Astrocyte (in vitro differentiated cells and primary cell): ENCODE measurements around the gene AZU1. TPM values are rescaled to one million over a fixed set of nuclear protein-coding genes. Genes with fewer than 3 reads are reported as not detected.

ENCODE experiments used
- DNase-seq: peaks from one replicate; pipeline ENCODE4 v3.0.0-alpha.2; 2010; ENCODE audit warnings: low read depth
- FAIRE-seq: peaks from 2 replicates; lab custom pipeline; 2011; peaks lifted over from hg19 to GRCh38; lab: Jason Lieb, UNC
- H2AFZ ChIP-seq: 2 replicates; pipeline ENCODE4 v1.6.0; 2012; ENCODE audit warnings: low read depth, low read length, inconsistent platforms
- H3K27ac ChIP-seq: 2 replicates; pipeline ENCODE4 v1.5.1; 2011; ENCODE audit warnings: low read depth, low read length, inconsistent platforms
- H3K27me3 ChIP-seq: 2 replicates; pipeline ENCODE4 v1.6.0; 2011; ENCODE audit warnings: low read length, inconsistent platforms; ENCODE audit not compliant: insufficient read depth
- H3K36me3 ChIP-seq: 2 replicates; pipeline ENCODE4 v1.5.1; 2011; ENCODE audit warnings: low read length, inconsistent platforms; ENCODE audit not compliant: insufficient read depth
- H3K4me1 ChIP-seq: 2 replicates; pipeline ENCODE4 v1.5.1; 2011; ENCODE audit warnings: low read length, inconsistent platforms; ENCODE audit not compliant: insufficient read depth
- H3K4me2 ChIP-seq: 2 replicates; pipeline ENCODE4 v1.6.0; 2012; ENCODE audit warnings: low read length, inconsistent platforms
- H3K4me3 ChIP-seq: 2 replicates; pipeline ENCODE4 v1.5.1; 2011; ENCODE audit warnings: low read depth, mild to moderate bottlenecking, low read length, inconsistent platforms; ENCODE audit not compliant: insufficient read depth
- H3K79me2 ChIP-seq: 2 replicates; pipeline ENCODE4 v1.6.0; 2012; ENCODE audit warnings: mild to moderate bottlenecking, low read length, inconsistent platforms; ENCODE audit not compliant: insufficient read depth
- H3K9ac ChIP-seq: 2 replicates; pipeline ENCODE4 v1.6.0; 2012; ENCODE audit warnings: mild to moderate bottlenecking, low read length, inconsistent platforms
- H3K9me3 ChIP-seq: 2 replicates; pipeline ENCODE4 v1.5.1; 2012; ENCODE audit warnings: low read depth, mild to moderate bottlenecking, low read length, inconsistent platforms; ENCODE audit not compliant: insufficient read depth
- H4K20me1 ChIP-seq: 2 replicates; pipeline ENCODE4 v1.6.0; 2012; ENCODE audit warnings: low read length, inconsistent platforms; ENCODE audit not compliant: insufficient read depth
- H3K27ac Mint-ChIP-seq: one replicate; pipeline ENCODE4 v1.8.0; 2021; ENCODE audit warnings: mild to moderate bottlenecking, mixed read lengths; ENCODE audit not compliant: unreplicated experiment
- H3K27me3 Mint-ChIP-seq: one replicate; pipeline ENCODE4 v1.8.0; 2021; ENCODE audit warnings: low read depth, mixed read lengths; ENCODE audit not compliant: unreplicated experiment
- H3K36me3 Mint-ChIP-seq: one replicate; pipeline ENCODE4 v1.8.0; 2021; ENCODE audit warnings: low read depth, mixed read lengths; ENCODE audit not compliant: unreplicated experiment
- H3K4me1 Mint-ChIP-seq: one replicate; pipeline ENCODE4 v1.8.0; 2021; ENCODE audit warnings: low read depth, mixed read lengths; ENCODE audit not compliant: unreplicated experiment
- H3K4me3 Mint-ChIP-seq: one replicate; pipeline ENCODE4 v1.8.0; 2021; ENCODE audit warnings: mild to moderate bottlenecking, moderate library complexity, mixed read lengths; ENCODE audit not compliant: unreplicated experiment
- H3K9me3 Mint-ChIP-seq: one replicate; pipeline ENCODE4 v1.8.0; 2021; ENCODE audit warnings: mild to moderate bottlenecking, mixed read lengths; ENCODE audit not compliant: unreplicated experiment
- EZH2 ChIP-seq: IDR thresholded peaks from 2 replicates; pipeline ENCODE4 v1.6.1; 2012; ENCODE audit warnings: mild to moderate bottlenecking, low read length, inconsistent platforms; ENCODE audit not compliant: insufficient read depth
- total RNA-seq: library from RNA; stranded (reverse); gene quantifications from 2 replicates; pipeline ENCODE4 v1.2.1, GENCODE V29; 2021
- TF ChIP-seq, protein P1 (sequence below): IDR thresholded peaks from 2 replicates; pipeline ENCODE4 v1.5.1; 2011; ENCODE audit warnings: low read depth, mild to moderate bottlenecking, inconsistent platforms, low read length, moderate library complexity; ENCODE audit not compliant: insufficient read depth

AZU1 gene
- total RNA-seq, 1 donor from 2014 or later = 1.00 TPM

GRCh38 chr19:806815-807421 is 20.7 kb upstream of the AZU1 start:
- Mint-ChIP-seq H3K36me3 (peaks cover 11% of the 10 kb centered on the region), H3K27ac (peak overlapping the region; percentile 85), H3K4me1 (peaks cover 11% of the 10 kb centered on the region), H3K4me3 (no peak overlapping the region), H3K9me3 (no peaks in the 10 kb centered on the region), H3K27me3 (no peaks in the 10 kb centered on the region)
- Histone ChIP-seq H3K79me2 (peaks cover 88% of the 10 kb centered on the region), H3K9me3 (no peaks in the 10 kb centered on the region), H3K4me3 (no peak overlapping the region), H2AFZ (no peak overlapping the region), H4K20me1 (peaks cover 97% of the 10 kb centered on the region), H3K4me2 (no peak overlapping the region), H3K4me1 (peaks cover 8% of the 10 kb centered on the region), H3K27me3 (no peaks in the 10 kb centered on the region), H3K27ac (no peak overlapping the region), H3K36me3 (peaks cover 46% of the 10 kb centered on the region), H3K9ac (no peak overlapping the region)
- no peak for TF ChIP-seq EZH2
- TF ChIP-seq, protein P1, sequence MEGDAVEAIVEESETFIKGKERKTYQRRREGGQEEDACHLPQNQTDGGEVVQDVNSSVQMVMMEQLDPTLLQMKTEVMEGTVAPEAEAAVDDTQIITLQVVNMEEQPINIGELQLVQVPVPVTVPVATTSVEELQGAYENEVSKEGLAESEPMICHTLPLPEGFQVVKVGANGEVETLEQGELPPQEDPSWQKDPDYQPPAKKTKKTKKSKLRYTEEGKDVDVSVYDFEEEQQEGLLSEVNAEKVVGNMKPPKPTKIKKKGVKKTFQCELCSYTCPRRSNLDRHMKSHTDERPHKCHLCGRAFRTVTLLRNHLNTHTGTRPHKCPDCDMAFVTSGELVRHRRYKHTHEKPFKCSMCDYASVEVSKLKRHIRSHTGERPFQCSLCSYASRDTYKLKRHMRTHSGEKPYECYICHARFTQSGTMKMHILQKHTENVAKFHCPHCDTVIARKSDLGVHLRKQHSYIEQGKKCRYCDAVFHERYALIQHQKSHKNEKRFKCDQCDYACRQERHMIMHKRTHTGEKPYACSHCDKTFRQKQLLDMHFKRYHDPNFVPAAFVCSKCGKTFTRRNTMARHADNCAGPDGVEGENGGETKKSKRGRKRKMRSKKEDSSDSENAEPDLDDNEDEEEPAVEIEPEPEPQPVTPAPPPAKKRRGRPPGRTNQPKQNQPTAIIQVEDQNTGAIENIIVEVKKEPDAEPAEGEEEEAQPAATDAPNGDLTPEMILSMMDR = no peak
- no peak for DNase-seq
- no peak for FAIRE-seq

DNA sequence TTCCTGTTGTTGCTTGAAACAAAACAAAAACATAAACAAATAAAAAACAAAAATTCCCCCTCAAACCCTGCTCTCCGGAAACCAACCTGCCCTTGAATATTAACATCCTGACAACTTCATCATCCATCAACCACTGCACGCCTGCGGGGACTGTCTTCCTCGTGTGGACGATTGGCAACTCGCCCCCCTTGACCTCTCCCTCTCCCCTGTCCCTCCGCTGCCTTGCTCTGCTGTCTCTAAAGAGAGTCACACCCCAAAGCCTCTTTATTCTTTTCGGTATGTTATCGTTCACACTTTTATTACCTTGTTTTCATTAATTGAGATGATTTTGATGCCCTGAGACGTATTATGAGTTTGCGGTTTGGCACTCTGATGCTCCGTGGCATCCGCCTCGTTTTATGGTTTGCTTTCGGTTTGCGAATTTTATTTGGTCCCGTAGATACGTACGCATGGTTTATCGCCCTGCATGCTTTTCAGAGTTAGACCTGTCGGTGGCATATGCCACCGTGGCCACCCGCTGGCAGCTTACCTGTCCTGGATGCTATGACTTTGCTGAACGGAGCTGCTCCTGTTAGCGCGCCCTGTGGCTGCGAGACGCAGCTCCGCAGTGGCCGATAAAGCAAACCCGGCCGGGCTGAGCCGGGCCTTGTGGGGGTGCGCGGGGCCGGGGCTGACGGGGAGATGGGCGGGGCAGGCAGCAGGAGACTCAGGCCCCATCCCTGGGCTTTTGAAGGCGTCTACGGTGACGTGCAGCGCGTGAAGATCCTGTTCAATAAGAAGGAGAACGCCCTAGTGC is 19.8 kb upstream of the AZU1 start:
- Mint-ChIP-seq H3K27me3 (no peaks in the 10 kb centered on the region), H3K4me3 (peak overlapping the region; percentile 21), H3K9me3 (no peaks in the 10 kb centered on the region), H3K4me1 (peaks cover 3% of the 10 kb centered on the region), H3K27ac (peak overlapping the region; percentile 85), H3K36me3 (peaks cover 11% of the 10 kb centered on the region)
- Histone ChIP-seq H3K4me2 (no peak overlapping the region), H4K20me1 (peaks cover 91% of the 10 kb centered on the region), H3K9me3 (no peaks in the 10 kb centered on the region), H3K36me3 (peaks cover 46% of the 10 kb centered on the region), H3K9ac (no peak overlapping the region), H2AFZ (no peak overlapping the region), H3K79me2 (peaks cover 79% of the 10 kb centered on the region), H3K27me3 (no peaks in the 10 kb centered on the region), H3K4me3 (no peak overlapping the region), H3K27ac (no peak overlapping the region), H3K4me1 (no peaks in the 10 kb centered on the region)
- no peak for FAIRE-seq
- no peak for DNase-seq
- TF ChIP-seq, protein P1 = no peak
- TF ChIP-seq EZH2 = no peak

DNA sequence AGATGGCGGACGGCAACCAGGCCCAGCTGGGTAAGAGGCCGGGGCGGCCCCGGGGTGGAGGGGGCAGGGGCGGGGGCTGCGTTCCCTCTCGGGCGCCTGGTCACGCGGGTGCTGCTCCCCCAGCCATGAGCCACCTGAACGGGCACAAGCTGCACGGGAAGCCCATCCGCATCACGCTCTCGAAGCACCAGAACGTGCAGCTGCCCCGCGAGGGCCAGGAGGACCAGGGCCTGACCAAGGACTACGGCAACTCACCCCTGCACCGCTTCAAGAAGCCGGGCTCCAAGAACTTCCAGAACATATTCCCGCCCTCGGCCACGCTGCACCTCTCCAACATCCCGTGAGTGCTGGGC is 19.2 kb upstream of the AZU1 start:
- TF ChIP-seq, protein P1 = no peak
- no peak for TF ChIP-seq EZH2
- Histone ChIP-seq H3K9me3 (no peaks in the 10 kb centered on the region), H3K4me2 (no peak overlapping the region), H3K27ac (no peak overlapping the region), H3K27me3 (no peaks in the 10 kb centered on the region), H3K4me1 (no peaks in the 10 kb centered on the region), H2AFZ (no peak overlapping the region), H3K79me2 (peaks cover 73% of the 10 kb centered on the region), H3K36me3 (peaks cover 45% of the 10 kb centered on the region), H4K20me1 (peaks cover 85% of the 10 kb centered on the region), H3K9ac (no peak overlapping the region), H3K4me3 (no peak overlapping the region)
- Mint-ChIP-seq H3K4me1 (peaks cover 1% of the 10 kb centered on the region), H3K36me3 (peaks cover 11% of the 10 kb centered on the region), H3K4me3 (no peak overlapping the region), H3K9me3 (no peaks in the 10 kb centered on the region), H3K27me3 (no peaks in the 10 kb centered on the region), H3K27ac (no peak overlapping the region)
- FAIRE-seq (no peak), DNase-seq (no peak)
